CD4-positive, alpha-beta T cell treated with Interleukin-1 beta for 1 hour (primary cell): Measurements from ENCODE around the gene NFKB1.
A peak's percentile ranks its signal among the peaks of the same experiment; 100 is the strongest.
"Not testable (repeated sequence)": the region's sequence is repeated elsewhere in the genome, so short reads cannot be mapped to it uniquely, and the experiment has no call there.

Experiments used
- DNase-seq, 2 donors: peaks; one replicate each; pipeline ENCODE4 v3.0.0-alpha.2; 2020 to 2022

NFKB1 gene

GRCh38 chr4:102500696-102501446, at the start of gene NFKB1:
NFKB1 (plus strand) TSS chr4:102501359; CDS start chr4:102525519, 24,160 bp downstream.
- peak; percentile 93 to 94 for DNase-seq

- no peak for DNase-seq
These were observed 48.3 kb upstream of the NFKB1 start for GRCh38 chr4:102452854-102453253.

- no peak for DNase-seq
These were observed 47.3 kb upstream of the NFKB1 start for GRCh38 chr4:102453827-102454226.

GRCh38 chr4:102454268-102454667, 46.9 kb upstream of the NFKB1 start:
- DNase-seq: no peak

- DNase-seq: no peak
These were observed 46.0 kb upstream of the NFKB1 start for GRCh38 chr4:102454981-102455685.

- no peak for DNase-seq
These were observed 45.4 kb upstream of the NFKB1 start for GRCh38 chr4:102455750-102456149.

- no peak for DNase-seq
These were observed 34.9 kb upstream of the NFKB1 start for GRCh38 chr4:102466298-102466697.

GRCh38 chr4:102469806-102470205, 31.4 kb upstream of the NFKB1 start:
- DNase-seq: no peak

- no peak for DNase-seq
These were observed 28.6 kb upstream of the NFKB1 start for GRCh38 chr4:102472441-102473013.

GRCh38 chr4:102473476-102473875, 27.7 kb upstream of the NFKB1 start:
- DNase-seq: no peak

GRCh38 chr4:102474736-102475504, 26.2 kb upstream of the NFKB1 start:
- no peak for DNase-seq

GRCh38 chr4:102477657-102478056, 23.5 kb upstream of the NFKB1 start:
- no peak for DNase-seq

GRCh38 chr4:102478186-102478585, 23.0 kb upstream of the NFKB1 start:
- no peak for DNase-seq

GRCh38 chr4:102479832-102480231, 21.3 kb upstream of the NFKB1 start:
- not testable (repeated sequence) for DNase-seq

- no peak for DNase-seq
These were observed 18.0 kb upstream of the NFKB1 start for GRCh38 chr4:102483120-102483519.

GRCh38 chr4:102483990-102484692, 17.0 kb upstream of the NFKB1 start:
- not testable (repeated sequence) for DNase-seq

GRCh38 chr4:102492531-102493241, 8.5 kb upstream of the NFKB1 start:
- no peak for DNase-seq

- DNase-seq: no peak
These were observed 7.9 kb upstream of the NFKB1 start for GRCh38 chr4:102493257-102493656.

GRCh38 chr4:102493794-102494193, 7.4 kb upstream of the NFKB1 start:
- no peak for DNase-seq

- no peak for DNase-seq
These were observed 6.6 kb upstream of the NFKB1 start for GRCh38 chr4:102494603-102495002.

- DNase-seq: no peak
These were observed 3.2 kb upstream of the NFKB1 start for GRCh38 chr4:102497986-102498385.

GRCh38 chr4:102500352-102500695, 835 bp upstream of the NFKB1 start:
- DNase-seq: peak; percentile 53 to 67
